GM12875 (cell line): ENCODE data around the gene IRAK4.

ENCODE experiments used
- H3K4me3 ChIP-seq: one replicate; pipeline ENCODE4 v1.5.1; 2011; ENCODE audit warnings: low read depth, low read length, control low read depth
- TF ChIP-seq, protein P1 (sequence below): IDR thresholded peaks from 2 replicates; pipeline ENCODE4 v1.5.1; 2011; ENCODE audit warnings: low read depth, mild to moderate bottlenecking, control low read depth, inconsistent platforms, low read length, moderate library complexity, borderline replicate concordance; ENCODE audit not compliant: insufficient read depth

Gene IRAK4

DNA sequence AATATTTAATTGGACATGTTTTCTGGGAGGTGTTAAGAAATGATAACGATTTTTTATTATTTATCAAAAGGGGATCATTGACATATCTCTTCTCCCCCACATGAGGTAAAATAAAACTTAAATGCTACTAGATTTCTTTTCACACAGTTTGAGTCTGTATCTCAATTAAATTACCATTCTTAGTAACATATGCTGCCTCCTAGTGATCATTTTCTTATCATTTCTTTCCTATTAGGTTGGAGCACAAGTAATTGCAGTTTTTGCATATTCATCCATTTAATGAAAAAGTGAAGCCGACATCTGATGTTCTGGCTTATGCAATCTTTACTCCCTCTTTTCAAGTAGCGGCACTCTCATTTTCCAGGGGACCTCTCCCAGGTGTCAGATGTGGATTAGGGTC, 25.1 kb upstream of the IRAK4 start:
- H3K4me3 ChIP-seq = no peak overlapping the region
- TF ChIP-seq, protein P1, sequence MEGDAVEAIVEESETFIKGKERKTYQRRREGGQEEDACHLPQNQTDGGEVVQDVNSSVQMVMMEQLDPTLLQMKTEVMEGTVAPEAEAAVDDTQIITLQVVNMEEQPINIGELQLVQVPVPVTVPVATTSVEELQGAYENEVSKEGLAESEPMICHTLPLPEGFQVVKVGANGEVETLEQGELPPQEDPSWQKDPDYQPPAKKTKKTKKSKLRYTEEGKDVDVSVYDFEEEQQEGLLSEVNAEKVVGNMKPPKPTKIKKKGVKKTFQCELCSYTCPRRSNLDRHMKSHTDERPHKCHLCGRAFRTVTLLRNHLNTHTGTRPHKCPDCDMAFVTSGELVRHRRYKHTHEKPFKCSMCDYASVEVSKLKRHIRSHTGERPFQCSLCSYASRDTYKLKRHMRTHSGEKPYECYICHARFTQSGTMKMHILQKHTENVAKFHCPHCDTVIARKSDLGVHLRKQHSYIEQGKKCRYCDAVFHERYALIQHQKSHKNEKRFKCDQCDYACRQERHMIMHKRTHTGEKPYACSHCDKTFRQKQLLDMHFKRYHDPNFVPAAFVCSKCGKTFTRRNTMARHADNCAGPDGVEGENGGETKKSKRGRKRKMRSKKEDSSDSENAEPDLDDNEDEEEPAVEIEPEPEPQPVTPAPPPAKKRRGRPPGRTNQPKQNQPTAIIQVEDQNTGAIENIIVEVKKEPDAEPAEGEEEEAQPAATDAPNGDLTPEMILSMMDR = no peak

DNA sequence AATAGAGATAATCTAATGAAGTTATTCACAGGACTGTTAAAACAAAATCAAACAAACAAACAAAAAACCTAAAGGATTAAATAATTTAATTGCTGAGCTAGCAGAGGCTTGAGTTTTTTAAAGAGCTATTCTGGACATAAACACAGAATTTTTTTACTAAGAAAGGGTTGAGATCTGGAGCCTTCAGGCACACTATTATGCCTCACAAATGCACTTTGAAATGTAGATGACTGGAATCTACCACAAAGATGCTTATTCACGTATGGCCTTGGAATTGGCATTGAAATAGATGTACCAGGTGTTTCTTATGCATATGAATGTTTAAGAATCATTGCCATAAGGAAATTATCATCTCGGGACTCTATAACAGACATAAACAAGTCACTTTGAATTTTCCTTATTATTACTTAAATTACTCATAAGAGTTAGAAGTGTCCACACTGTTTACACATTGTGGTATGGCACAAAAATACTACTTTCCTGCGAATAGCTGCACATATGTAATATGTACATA, 21.8 kb upstream of the IRAK4 start:
- no peak overlapping the region for H3K4me3 ChIP-seq
- TF ChIP-seq, protein P1 = no peak

DNA sequence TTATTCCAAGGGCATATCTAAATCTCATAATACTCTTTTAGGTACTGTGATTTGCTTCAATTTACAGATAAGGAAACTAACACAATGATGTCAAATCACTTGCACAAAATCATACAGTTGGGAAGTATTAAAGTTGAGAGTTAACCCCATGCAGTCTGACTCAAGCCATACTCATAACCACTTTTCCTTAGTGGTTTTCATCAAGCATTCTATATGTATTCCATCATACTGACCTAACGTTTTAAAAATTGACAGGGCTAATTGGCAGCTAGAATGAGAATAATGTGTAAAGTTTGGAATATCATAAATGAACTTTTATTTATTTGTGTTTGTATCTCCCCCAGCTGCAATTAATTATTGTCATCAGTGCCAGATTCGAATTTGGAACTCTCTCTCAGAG, 21.1 kb upstream of the IRAK4 start:
- TF ChIP-seq, protein P1 = no peak

DNA sequence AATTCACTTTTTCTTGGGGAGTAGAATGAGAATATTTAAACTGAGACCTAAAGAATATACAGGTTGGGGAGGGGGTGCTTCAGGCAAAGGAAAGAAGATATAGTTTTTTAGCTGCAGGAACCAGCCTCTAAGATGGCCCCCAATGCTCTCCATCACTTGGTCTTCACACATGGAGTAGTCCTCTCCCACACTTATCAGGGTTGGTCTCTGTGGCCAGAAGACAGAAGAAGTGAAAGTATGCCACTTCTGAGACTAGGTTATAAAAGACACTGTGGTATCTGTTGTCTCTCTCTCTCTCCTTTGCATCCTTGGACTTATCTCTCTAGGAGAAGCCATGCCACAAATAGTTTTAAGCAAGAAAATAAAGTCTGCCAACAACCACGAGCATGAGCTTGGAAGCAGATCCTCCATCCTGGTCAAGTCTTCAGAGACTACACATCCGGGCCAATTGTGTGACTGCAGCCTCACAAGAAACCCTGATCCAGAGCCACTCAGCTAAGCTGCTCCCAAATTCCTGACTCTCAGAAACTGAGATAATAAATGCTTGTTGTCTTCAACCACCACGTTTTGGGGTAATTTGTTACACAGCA, 18.1 kb upstream of the IRAK4 start:
- TF ChIP-seq, protein P1 = no peak
- no peak overlapping the region for H3K4me3 ChIP-seq

More for the DNA sequence above, 21.1 kb upstream of the IRAK4 start:
- no peak overlapping the region for H3K4me3 ChIP-seq

DNA sequence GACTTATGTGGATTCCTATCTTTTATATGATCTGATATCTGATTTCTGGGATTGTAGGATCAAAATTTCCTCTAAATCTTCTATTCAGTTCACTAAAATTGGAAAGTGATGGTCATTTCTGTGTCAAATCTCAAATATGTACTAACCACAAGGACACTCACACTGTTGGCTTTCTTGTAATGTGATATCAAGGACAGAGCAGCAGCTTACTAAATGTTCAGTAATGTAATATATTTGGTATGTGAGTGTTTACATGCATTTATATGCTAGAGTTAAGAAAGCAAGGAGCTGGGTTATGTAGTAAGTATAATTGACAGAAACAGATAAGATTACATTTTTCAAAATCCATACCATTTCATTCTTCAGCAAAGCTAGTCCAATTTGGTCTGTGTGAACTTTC, 16.6 kb upstream of the IRAK4 start:
- TF ChIP-seq, protein P1 = no peak
- no peak overlapping the region for H3K4me3 ChIP-seq

DNA sequence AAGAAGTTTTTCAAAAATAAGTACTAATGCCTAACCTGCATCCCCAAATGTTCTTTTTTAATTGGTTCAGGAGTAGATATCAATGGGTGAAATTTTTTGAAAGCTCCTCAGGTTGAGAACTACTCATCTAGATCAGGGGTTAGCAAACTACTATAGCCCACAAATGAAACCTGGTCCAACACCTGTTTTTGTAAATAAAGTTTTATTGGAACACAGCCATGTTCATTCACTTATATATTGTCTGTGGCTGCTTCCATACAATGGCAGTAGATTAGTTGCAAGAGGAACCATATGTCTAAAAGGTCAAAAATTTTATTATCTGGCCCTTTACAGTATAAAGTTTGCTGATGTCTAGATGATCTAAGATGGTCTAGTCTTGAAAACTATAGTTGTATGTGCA, 13.9 kb upstream of the IRAK4 start:
- H3K4me3 ChIP-seq = no peak overlapping the region
- TF ChIP-seq, protein P1 = no peak

DNA sequence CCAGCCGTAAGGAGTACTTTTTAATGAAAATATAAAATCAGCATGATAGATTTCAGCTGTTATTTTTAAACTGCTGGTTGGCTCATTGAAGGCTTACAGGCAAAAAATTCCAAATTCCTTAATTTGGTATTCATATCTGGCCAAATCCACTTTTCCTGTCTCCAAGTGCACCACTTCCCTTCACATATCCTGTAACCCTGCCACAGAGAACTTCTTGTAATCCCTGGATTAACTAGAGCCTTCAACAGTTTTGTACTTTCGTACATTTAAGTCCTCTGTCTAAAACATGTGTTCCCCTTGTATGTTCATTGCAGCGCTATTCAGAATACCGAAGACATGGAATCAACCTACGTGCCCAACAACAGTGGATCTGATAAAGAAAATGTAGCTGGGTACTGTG, 9.7 kb upstream of the IRAK4 start:
- TF ChIP-seq, protein P1 = no peak
- no peak overlapping the region for H3K4me3 ChIP-seq
